ENCODE data around the gene CFAP58.

DNA sequence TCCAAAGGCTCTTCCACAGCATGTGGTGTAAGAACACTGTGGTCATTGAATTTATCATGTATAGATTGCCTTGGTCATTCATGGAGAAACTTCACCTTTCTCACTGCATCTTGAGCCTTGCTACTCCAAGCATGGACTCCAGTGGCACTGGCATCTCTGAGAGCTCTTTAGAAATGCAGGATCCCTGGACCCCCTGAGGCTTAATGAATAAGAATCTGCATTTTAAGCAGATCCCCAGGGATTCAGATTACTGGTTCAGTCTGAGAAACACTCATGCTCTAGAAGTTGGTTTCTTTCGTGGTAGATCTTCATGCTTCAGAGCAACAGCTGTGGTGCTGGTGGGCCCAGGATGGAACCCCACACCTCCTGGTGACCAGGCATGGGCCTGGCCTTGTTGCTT lies 63.2 kb downstream of the CFAP58 start:
- TF ChIP-seq, protein P1, sequence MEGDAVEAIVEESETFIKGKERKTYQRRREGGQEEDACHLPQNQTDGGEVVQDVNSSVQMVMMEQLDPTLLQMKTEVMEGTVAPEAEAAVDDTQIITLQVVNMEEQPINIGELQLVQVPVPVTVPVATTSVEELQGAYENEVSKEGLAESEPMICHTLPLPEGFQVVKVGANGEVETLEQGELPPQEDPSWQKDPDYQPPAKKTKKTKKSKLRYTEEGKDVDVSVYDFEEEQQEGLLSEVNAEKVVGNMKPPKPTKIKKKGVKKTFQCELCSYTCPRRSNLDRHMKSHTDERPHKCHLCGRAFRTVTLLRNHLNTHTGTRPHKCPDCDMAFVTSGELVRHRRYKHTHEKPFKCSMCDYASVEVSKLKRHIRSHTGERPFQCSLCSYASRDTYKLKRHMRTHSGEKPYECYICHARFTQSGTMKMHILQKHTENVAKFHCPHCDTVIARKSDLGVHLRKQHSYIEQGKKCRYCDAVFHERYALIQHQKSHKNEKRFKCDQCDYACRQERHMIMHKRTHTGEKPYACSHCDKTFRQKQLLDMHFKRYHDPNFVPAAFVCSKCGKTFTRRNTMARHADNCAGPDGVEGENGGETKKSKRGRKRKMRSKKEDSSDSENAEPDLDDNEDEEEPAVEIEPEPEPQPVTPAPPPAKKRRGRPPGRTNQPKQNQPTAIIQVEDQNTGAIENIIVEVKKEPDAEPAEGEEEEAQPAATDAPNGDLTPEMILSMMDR (IDR thresholded peaks at IDR 0.05; ENCODE audit: low read depth, low read length, missing input control): no peak
- TF ChIP-seq YY1 (IDR thresholded peaks at IDR 0.05) (no peak), RXRA (IDR thresholded peaks at IDR 0.05) (no peak), GABPA (IDR thresholded peaks at IDR 0.05 in 1 of 2, conservative IDR thresholded peaks at IDR 0.05 in 1 of 2) (no peak), TAF1 (conservative IDR thresholded peaks at IDR 0.05) (no peak), RAD21 (IDR thresholded peaks at IDR 0.05) (no peak), SP1 (IDR thresholded peaks at IDR 0.05) (no peak), MAX (IDR thresholded peaks at IDR 0.05) (no peak), JUND (IDR thresholded peaks at IDR 0.05) (no peak)
- TF ChIP-seq, protein P2, sequence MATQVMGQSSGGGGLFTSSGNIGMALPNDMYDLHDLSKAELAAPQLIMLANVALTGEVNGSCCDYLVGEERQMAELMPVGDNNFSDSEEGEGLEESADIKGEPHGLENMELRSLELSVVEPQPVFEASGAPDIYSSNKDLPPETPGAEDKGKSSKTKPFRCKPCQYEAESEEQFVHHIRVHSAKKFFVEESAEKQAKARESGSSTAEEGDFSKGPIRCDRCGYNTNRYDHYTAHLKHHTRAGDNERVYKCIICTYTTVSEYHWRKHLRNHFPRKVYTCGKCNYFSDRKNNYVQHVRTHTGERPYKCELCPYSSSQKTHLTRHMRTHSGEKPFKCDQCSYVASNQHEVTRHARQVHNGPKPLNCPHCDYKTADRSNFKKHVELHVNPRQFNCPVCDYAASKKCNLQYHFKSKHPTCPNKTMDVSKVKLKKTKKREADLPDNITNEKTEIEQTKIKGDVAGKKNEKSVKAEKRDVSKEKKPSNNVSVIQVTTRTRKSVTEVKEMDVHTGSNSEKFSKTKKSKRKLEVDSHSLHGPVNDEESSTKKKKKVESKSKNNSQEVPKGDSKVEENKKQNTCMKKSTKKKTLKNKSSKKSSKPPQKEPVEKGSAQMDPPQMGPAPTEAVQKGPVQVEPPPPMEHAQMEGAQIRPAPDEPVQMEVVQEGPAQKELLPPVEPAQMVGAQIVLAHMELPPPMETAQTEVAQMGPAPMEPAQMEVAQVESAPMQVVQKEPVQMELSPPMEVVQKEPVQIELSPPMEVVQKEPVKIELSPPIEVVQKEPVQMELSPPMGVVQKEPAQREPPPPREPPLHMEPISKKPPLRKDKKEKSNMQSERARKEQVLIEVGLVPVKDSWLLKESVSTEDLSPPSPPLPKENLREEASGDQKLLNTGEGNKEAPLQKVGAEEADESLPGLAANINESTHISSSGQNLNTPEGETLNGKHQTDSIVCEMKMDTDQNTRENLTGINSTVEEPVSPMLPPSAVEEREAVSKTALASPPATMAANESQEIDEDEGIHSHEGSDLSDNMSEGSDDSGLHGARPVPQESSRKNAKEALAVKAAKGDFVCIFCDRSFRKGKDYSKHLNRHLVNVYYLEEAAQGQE (IDR thresholded peaks at IDR 0.05): no peak
- TF ChIP-seq, protein P3, sequence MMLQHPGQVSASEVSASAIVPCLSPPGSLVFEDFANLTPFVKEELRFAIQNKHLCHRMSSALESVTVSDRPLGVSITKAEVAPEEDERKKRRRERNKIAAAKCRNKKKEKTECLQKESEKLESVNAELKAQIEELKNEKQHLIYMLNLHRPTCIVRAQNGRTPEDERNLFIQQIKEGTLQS (IDR thresholded peaks at IDR 0.05): no peak
- TF ChIP-seq, protein P4, sequence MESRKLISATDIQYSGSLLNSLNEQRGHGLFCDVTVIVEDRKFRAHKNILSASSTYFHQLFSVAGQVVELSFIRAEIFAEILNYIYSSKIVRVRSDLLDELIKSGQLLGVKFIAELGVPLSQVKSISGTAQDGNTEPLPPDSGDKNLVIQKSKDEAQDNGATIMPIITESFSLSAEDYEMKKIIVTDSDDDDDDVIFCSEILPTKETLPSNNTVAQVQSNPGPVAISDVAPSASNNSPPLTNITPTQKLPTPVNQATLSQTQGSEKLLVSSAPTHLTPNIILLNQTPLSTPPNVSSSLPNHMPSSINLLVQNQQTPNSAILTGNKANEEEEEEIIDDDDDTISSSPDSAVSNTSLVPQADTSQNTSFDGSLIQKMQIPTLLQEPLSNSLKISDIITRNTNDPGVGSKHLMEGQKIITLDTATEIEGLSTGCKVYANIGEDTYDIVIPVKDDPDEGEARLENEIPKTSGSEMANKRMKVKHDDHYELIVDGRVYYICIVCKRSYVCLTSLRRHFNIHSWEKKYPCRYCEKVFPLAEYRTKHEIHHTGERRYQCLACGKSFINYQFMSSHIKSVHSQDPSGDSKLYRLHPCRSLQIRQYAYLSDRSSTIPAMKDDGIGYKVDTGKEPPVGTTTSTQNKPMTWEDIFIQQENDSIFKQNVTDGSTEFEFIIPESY (IDR thresholded peaks at IDR 0.05): no peak

All from liver (tissue), 3 donors.